ENCODE measurements around the gene ADGRD2.

DNA sequence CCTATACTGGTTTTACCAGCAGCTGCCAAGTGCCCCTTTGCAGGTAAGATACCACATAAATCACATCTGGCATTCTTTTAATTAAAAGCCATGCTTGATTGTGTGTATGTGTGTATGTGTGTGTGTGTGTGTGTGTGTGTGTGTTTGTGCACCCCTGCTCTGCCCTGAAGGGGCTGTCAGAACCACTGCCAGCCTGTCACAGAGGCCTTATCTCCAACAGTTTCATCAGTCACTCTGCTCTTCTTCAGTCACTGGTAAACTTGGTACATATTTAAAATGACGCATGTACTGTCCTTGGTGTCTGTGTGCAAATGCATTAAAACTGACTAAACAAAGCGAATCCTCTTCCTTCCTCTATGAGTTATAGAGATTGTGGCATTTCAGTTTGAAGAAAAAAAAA is 75.9 kb downstream of the ADGRD2 start:
- TF ChIP-seq EZH2 (IDR thresholded peaks at IDR 0.05; ENCODE audit: low read length): no peak
- no peak for TF ChIP-seq CTCF (optimal IDR thresholded peaks at IDR 0.05 in 1 of 3, IDR thresholded peaks at IDR 0.05 in 1 of 3, conservative IDR thresholded peaks at IDR 0.05 in 1 of 3; ENCODE audit: extremely low read depth in 1 of 3, insufficient read depth in 2 of 3, low read length in 3 of 3)

Data from keratinocyte (primary cell).